SK-N-SH treated with all-trans-retinoic acid at 6 μM for 48 hours (cell line): ENCODE results near the gene EIF3A.

Experiments
- ATAC-seq: fragments of 200-7000 bp; cut with Tn5 transposase; 3 replicates; pipeline ENCODE4 v1.9.1; 2020; ENCODE audit warnings: mild to moderate bottlenecking, moderate library complexity
- ARNTL ChIP-seq: fragments of 450-650 bp; formaldehyde crosslinking; IDR thresholded peaks from 2 replicates; pipeline ENCODE4 v1.5.0; 2020; ENCODE audit warnings: low read depth, mild to moderate bottlenecking, moderate library complexity, borderline replicate concordance
- BACH2 ChIP-seq: fragments of 250-450 bp; sonication (Bioruptor Pico); IDR thresholded peaks from 2 replicates; pipeline ENCODE4 v1.9.0; 2021; ENCODE audit warnings: mild to moderate bottlenecking, borderline replicate concordance
- CSDC2 ChIP-seq: fragments of 250-450 bp; sonication (Bioruptor Pico); IDR thresholded peaks from 2 replicates; pipeline ENCODE4 v1.5.0; 2020; ENCODE audit warnings: mild to moderate bottlenecking, moderate library complexity
- ESRRG ChIP-seq: fragments of 250-450 bp; sonication (Bioruptor Pico); IDR thresholded peaks from 2 replicates; pipeline ENCODE4 v1.6.1; 2021; ENCODE audit warnings: mild to moderate bottlenecking
- GLIS3 ChIP-seq: fragments of 250-450 bp; sonication (Bioruptor Pico); IDR thresholded peaks from 2 replicates; pipeline ENCODE4 v1.5.0; 2020; ENCODE audit warnings: mild to moderate bottlenecking, moderate library complexity
- OSR1 ChIP-seq: fragments of 250-450 bp; sonication (Bioruptor Pico); IDR thresholded peaks from 2 replicates; pipeline ENCODE4 v1.8.0; 2022; ENCODE audit warnings: moderate library complexity, mild to moderate bottlenecking, inconsistent platforms
- PATZ1 ChIP-seq: fragments of 250-450 bp; sonication (Bioruptor Pico); IDR thresholded peaks from 2 replicates; pipeline ENCODE4 v1.8.0; 2020; ENCODE audit warnings: mild to moderate bottlenecking, moderate library complexity, borderline replicate concordance
- POU6F1 ChIP-seq: fragments of 250-450 bp; sonication (Bioruptor Pico); IDR thresholded peaks from 2 replicates; pipeline ENCODE4 v1.8.0; 2021; ENCODE audit warnings: low read depth, mild to moderate bottlenecking, moderate library complexity, borderline replicate concordance
- PPARA ChIP-seq: fragments of 250-450 bp; sonication (Bioruptor Pico); IDR thresholded peaks from 2 replicates; pipeline ENCODE4 v1.5.0; 2020; ENCODE audit warnings: mild to moderate bottlenecking, borderline replicate concordance
- TCF4 ChIP-seq: fragments of 250-450 bp; sonication (Bioruptor Pico); IDR thresholded peaks from 2 replicates; pipeline ENCODE4 v1.8.0; 2021; ENCODE audit warnings: mild to moderate bottlenecking, moderate library complexity, borderline replicate concordance
- TSHZ2 ChIP-seq: fragments of 250-450 bp; sonication (Bioruptor Pico); IDR thresholded peaks from 2 replicates; pipeline ENCODE4 v1.5.0; 2020; ENCODE audit warnings: mild to moderate bottlenecking, moderate library complexity
- ZC3H10 ChIP-seq: fragments of 250-450 bp; sonication (Bioruptor Pico); IDR thresholded peaks from 2 replicates; pipeline ENCODE4 v1.5.1; 2021; ENCODE audit warnings: mild to moderate bottlenecking, moderate library complexity
- ZFP30 ChIP-seq: fragments of 450-650 bp; formaldehyde crosslinking; IDR thresholded peaks from 2 replicates; pipeline ENCODE4 v1.5.0; 2022; ENCODE audit warnings: mild to moderate bottlenecking, moderate library complexity
- ZNF8 ChIP-seq: fragments of 450-650 bp; formaldehyde crosslinking; IDR thresholded peaks from 2 replicates; pipeline ENCODE4 v1.5.0; 2020; ENCODE audit warnings: mild to moderate bottlenecking, moderate library complexity
- TF ChIP-seq, protein P1 (sequence below): fragments of 250-450 bp; sonication (Bioruptor Pico); IDR thresholded peaks from 2 replicates; pipeline ENCODE4 v1.5.1; 2021; ENCODE audit warnings: mild to moderate bottlenecking, moderate library complexity

The EIF3A gene

DNA sequence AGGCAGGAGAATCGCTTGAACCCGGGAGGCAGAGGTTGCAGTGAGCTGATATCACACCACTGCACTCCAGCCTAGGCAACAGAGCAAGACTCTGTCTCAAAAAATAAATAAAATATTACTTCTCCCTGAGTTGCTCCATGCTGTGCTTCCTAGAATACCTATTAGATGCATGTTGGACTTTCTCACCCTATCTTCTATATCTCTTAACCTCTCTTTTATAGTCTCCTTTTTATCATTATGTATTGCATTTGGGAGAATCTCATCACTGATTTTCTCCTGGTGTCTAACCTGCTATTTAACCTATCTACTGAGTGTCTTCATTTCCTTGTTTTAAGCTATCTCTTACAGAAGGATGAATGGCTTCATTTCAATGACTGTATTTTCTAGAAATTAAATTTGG lies 83.2 kb downstream of the EIF3A start:
- no peak for ATAC-seq
- TF ChIP-seq ZFP30 (CRISPR knock-in tag) (peak; percentile 83), ZNF8 (CRISPR knock-in tag) (no peak), BACH2 (CRISPR knock-in tag) (no peak), POU6F1 (CRISPR knock-in tag) (no peak)

GRCh38 chr10:118995739-118996138 lies 84.9 kb downstream of the EIF3A start:
- TF ChIP-seq ZNF8 (CRISPR knock-in tag) (no peak), PATZ1 (CRISPR knock-in tag) (no peak), PPARA (CRISPR knock-in tag) (no peak), TCF4 (CRISPR knock-in tag) (no peak)
- no peak for ATAC-seq

- ATAC-seq = no peak
- TF ChIP-seq ZFP30 (CRISPR knock-in tag) (no peak), ESRRG (CRISPR knock-in tag) (no peak), GLIS3 (CRISPR knock-in tag) (no peak), ZNF8 (CRISPR knock-in tag) (no peak), ZC3H10 (no peak)
These were observed 86.3 kb downstream of the EIF3A start for GRCh38 chr10:118994321-118994720.

- no peak for ATAC-seq
- TF ChIP-seq ZC3H10 (no peak), PATZ1 (CRISPR knock-in tag) (no peak), TSHZ2 (CRISPR knock-in tag) (no peak), POU6F1 (CRISPR knock-in tag) (no peak)
These were observed 87.4 kb downstream of the EIF3A start for GRCh38 chr10:118993214-118993613.

DNA sequence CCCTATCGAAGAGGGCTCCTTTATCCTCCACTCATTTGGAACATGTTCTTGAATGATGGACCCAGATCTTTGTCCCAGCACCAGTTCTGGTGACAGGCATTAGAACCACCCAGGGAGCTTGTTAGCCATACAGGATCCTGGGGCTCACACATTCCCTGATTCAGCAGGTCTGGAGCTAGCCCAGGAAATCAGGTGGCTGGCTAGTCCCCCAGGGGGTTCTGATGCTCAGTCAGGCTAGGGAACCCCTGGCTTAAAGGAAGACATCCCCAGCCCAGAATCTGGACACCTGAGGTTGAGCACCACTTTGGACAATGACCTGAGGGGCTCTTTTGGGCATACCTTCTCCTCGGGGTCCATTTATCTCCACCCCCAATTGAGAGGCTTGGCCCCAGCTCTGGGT lies 88.1 kb downstream of the EIF3A start:
- no peak for TF ChIP-seq CSDC2
- no peak for TF ChIP-seq ESRRG (CRISPR knock-in tag)
- no peak for TF ChIP-seq ARNTL (CRISPR knock-in tag)
- no peak for TF ChIP-seq OSR1 (CRISPR knock-in tag)
- no peak for ATAC-seq

DNA sequence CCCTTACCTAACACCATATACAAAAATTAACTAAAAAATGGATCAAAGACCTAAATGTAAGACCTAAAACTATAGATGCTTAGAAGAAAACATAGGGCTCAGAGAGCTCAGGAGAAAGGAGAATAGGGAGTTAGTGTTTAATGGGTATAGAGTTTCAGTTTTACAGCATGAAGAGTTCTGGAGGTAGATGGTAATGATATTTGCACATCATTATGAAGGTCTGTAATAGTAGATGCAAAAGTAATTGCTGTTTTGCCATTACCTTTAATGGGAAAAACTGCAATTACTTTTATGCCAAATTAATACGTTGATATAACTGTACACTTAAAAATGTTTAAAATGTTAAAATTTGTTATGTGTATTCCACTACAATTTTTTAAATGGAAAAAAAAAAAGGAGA lies 90.3 kb downstream of the EIF3A start:
- ATAC-seq = no peak
- TF ChIP-seq POU6F1 (CRISPR knock-in tag) = no peak
- TF ChIP-seq, protein P1, sequence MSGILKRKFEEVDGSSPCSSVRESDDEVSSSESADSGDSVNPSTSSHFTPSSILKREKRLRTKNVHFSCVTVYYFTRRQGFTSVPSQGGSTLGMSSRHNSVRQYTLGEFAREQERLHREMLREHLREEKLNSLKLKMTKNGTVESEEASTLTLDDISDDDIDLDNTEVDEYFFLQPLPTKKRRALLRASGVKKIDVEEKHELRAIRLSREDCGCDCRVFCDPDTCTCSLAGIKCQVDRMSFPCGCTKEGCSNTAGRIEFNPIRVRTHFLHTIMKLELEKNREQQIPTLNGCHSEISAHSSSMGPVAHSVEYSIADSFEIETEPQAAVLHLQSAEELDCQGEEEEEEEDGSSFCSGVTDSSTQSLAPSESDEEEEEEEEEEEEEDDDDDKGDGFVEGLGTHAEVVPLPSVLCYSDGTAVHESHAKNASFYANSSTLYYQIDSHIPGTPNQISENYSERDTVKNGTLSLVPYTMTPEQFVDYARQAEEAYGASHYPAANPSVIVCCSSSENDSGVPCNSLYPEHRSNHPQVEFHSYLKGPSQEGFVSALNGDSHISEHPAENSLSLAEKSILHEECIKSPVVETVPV (CRISPR knock-in tag) = no peak
